RKO (cell line): Measurements from ENCODE around the gene C3orf20.
A peak's percentile ranks its signal among the peaks of the same experiment; 100 is the strongest.

ENCODE experiments used
- DNase-seq: peaks from one replicate; pipeline ENCODE4 v3.0.0-alpha.2; 2016; ENCODE audit warnings: low spot score

Gene C3orf20

GRCh38 chr3:14674841-14675240, at the start of gene C3orf20:
Gene C3orf20, plus strand, starts transcription at chr3:14675141. Its CDS starts 7,573 bp downstream, at chr3:14682714.
- DNase-seq, result no peak

GRCh38 chr3:14625443-14625842, 49.5 kb upstream of the C3orf20 start:
- no peak for DNase-seq

GRCh38 chr3:14627815-14628214, 47.1 kb upstream of the C3orf20 start:
- DNase-seq, result no peak

- no peak for DNase-seq
These were observed 46.5 kb upstream of the C3orf20 start for GRCh38 chr3:14628406-14628805.

GRCh38 chr3:14630404-14631100, 44.4 kb upstream of the C3orf20 start:
- no peak for DNase-seq

GRCh38 chr3:14631101-14631497, 43.8 kb upstream of the C3orf20 start:
- DNase-seq, result no peak

GRCh38 chr3:14631687-14632441, 43.1 kb upstream of the C3orf20 start:
- DNase-seq, result no peak

- no peak for DNase-seq
These were observed 42.5 kb upstream of the C3orf20 start for GRCh38 chr3:14632442-14632930.

GRCh38 chr3:14633417-14633816, 41.5 kb upstream of the C3orf20 start:
- no peak for DNase-seq

GRCh38 chr3:14633819-14634424, 41.0 kb upstream of the C3orf20 start:
- peak; percentile 72 for DNase-seq

- peak; percentile 26 for DNase-seq
These were observed 40.1 kb upstream of the C3orf20 start for GRCh38 chr3:14634763-14635400.

GRCh38 chr3:14636496-14637087, 38.3 kb upstream of the C3orf20 start:
- no peak for DNase-seq

GRCh38 chr3:14640157-14640562, 34.8 kb upstream of the C3orf20 start:
- no peak for DNase-seq

- DNase-seq, result no peak
These were observed 34.2 kb upstream of the C3orf20 start for GRCh38 chr3:14640734-14641133.

GRCh38 chr3:14641346-14641745, 33.6 kb upstream of the C3orf20 start:
- no peak for DNase-seq

GRCh38 chr3:14645453-14645852, 29.5 kb upstream of the C3orf20 start:
- no peak for DNase-seq

GRCh38 chr3:14646131-14646573, 28.8 kb upstream of the C3orf20 start:
- DNase-seq, result no peak

GRCh38 chr3:14646589-14647413, 28.1 kb upstream of the C3orf20 start:
- no peak for DNase-seq

GRCh38 chr3:14647976-14648955, 26.7 kb upstream of the C3orf20 start:
- DNase-seq, result no peak

GRCh38 chr3:14649466-14649865, 25.5 kb upstream of the C3orf20 start:
- no peak for DNase-seq
